ENCODE data around the gene TRAF3.

TRAF3 gene

DNA sequence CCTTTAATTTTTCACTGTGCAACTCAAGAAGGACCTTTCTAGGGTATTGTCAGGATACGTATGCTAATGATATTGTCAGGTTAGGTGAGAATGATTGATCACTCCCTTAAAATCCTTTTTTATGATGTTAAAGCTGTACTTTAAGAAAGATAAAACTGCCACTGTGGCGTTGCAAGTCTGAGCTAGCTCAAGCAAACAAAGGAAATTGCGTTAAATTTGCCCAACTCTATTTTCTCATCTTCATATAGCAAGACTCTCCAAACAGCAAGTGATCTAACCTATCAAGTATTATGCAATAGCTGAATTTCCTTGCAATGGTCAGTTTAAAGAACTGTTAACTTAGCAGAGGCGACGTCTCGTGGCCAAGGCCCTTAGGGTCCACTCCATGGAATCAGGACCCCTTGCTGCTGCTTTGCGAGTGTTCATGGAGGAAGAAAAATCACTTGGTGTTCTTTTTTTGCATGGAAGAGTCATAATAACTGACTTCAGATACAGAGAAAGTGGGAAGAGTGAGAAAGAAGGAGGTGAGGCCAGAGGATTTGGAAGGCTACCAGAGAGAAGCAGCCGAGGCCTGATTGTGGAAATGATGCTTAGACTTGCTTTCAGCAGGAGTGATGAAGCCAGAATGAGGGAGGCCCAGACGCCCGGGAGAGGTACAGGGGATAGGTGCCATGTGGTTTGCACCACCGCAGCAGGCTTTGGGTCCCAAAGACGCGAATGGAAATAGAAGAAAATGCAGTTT, 2.5 kb downstream of the TRAF3 start:
- H3K27ac ChIP-seq: no peak overlapping the region; the same call in 1 of the 2 replicates
- H3K79me2 ChIP-seq (ENCODE audit: insufficient read depth, low read depth): peaks cover 70% of the 10 kb centered on the region
- peak overlapping the region; percentile 98; the same call in 1 of the 2 replicates for H3K9ac ChIP-seq
- no peak overlapping the region for H2AFZ ChIP-seq (ENCODE audit: low read depth)
- H4K20me1 ChIP-seq (ENCODE audit: insufficient read depth): peaks cover 41% of the 10 kb centered on the region
- no peaks in the 10 kb centered on the region for H3K27me3 ChIP-seq (ENCODE audit: insufficient read depth, low read depth)
- TF ChIP-seq, protein P1, sequence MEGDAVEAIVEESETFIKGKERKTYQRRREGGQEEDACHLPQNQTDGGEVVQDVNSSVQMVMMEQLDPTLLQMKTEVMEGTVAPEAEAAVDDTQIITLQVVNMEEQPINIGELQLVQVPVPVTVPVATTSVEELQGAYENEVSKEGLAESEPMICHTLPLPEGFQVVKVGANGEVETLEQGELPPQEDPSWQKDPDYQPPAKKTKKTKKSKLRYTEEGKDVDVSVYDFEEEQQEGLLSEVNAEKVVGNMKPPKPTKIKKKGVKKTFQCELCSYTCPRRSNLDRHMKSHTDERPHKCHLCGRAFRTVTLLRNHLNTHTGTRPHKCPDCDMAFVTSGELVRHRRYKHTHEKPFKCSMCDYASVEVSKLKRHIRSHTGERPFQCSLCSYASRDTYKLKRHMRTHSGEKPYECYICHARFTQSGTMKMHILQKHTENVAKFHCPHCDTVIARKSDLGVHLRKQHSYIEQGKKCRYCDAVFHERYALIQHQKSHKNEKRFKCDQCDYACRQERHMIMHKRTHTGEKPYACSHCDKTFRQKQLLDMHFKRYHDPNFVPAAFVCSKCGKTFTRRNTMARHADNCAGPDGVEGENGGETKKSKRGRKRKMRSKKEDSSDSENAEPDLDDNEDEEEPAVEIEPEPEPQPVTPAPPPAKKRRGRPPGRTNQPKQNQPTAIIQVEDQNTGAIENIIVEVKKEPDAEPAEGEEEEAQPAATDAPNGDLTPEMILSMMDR (conservative IDR thresholded peaks at IDR 0.05; ENCODE audit: low read depth, low read length): no peak
- H3K36me3 ChIP-seq (ENCODE audit: insufficient read depth): no peaks in the 10 kb centered on the region
- H3K4me3 ChIP-seq (IDR thresholded peaks at IDR 0.05; ENCODE audit: insufficient read depth, low read depth, low read length): no peak overlapping the region
- H3K4me2 ChIP-seq: peak overlapping the region; percentile 92
- H3K4me1 ChIP-seq (ENCODE audit: low read depth, poor library complexity, severe bottlenecking): peaks cover 61% of the 10 kb centered on the region

DNA sequence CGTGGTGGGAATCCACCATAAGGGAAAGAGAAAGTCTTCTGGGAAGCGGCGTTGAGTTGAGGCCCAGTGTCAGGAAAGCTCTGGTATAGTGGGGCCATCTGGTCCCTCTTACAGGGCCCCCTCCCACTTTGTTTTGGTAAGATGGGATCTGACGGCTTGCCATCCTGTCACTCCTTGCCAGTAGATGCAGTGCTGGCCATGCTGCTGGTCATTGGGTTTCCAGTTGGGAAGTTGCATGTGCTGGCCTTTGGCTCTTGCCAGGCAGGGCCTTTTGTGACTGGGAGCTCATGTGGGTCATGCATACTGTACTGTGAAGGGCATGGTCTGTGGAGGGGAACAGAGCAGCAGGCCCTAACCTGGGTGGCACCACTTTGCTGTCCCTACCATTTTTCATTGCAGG, 3.8 kb downstream of the TRAF3 start:
- no peaks in the 10 kb centered on the region for H3K36me3 ChIP-seq (ENCODE audit: insufficient read depth)
- H4K20me1 ChIP-seq (ENCODE audit: insufficient read depth): peaks cover 41% of the 10 kb centered on the region
- H3K79me2 ChIP-seq (ENCODE audit: insufficient read depth, low read depth): peaks cover 83% of the 10 kb centered on the region
- no peak overlapping the region for H3K27ac ChIP-seq
- H3K4me2 ChIP-seq: peak overlapping the region; percentile 92; the same call in 1 of the 2 replicates
- no peaks in the 10 kb centered on the region for H3K27me3 ChIP-seq (ENCODE audit: insufficient read depth, low read depth)
- no peak overlapping the region for H3K9ac ChIP-seq
- H3K4me1 ChIP-seq (ENCODE audit: low read depth, poor library complexity, severe bottlenecking): peaks cover 60% of the 10 kb centered on the region
- TF ChIP-seq, protein P1 (conservative IDR thresholded peaks at IDR 0.05; ENCODE audit: low read depth, low read length): no peak
- no peak overlapping the region for H2AFZ ChIP-seq (ENCODE audit: low read depth)
- H3K4me3 ChIP-seq (IDR thresholded peaks at IDR 0.05; ENCODE audit: insufficient read depth, low read depth, low read length): no peak overlapping the region

DNA sequence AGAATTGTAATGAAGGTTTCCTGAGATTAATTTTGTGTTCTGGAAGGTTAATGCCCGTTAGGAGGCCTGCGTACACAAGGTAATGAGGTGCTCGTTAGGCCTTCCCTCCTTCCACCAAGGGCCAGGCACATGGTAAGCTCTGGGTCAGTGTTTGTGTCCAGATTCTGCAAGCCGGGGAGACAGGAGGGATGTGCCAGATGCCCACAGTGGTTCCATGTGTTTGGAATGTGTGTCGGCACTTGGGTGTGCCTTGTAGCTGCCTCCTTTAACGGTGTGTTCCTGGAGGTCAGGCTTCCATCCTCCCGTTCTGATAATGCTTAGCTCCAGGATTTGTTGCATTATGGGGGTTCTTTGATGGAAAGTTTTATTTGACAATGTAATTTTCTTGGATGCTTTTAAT, 5.7 kb downstream of the TRAF3 start:
- H3K9ac ChIP-seq: no peak overlapping the region
- TF ChIP-seq, protein P1 (conservative IDR thresholded peaks at IDR 0.05; ENCODE audit: low read depth, low read length): no peak
- peaks cover 41% of the 10 kb centered on the region for H4K20me1 ChIP-seq (ENCODE audit: insufficient read depth)

DNA sequence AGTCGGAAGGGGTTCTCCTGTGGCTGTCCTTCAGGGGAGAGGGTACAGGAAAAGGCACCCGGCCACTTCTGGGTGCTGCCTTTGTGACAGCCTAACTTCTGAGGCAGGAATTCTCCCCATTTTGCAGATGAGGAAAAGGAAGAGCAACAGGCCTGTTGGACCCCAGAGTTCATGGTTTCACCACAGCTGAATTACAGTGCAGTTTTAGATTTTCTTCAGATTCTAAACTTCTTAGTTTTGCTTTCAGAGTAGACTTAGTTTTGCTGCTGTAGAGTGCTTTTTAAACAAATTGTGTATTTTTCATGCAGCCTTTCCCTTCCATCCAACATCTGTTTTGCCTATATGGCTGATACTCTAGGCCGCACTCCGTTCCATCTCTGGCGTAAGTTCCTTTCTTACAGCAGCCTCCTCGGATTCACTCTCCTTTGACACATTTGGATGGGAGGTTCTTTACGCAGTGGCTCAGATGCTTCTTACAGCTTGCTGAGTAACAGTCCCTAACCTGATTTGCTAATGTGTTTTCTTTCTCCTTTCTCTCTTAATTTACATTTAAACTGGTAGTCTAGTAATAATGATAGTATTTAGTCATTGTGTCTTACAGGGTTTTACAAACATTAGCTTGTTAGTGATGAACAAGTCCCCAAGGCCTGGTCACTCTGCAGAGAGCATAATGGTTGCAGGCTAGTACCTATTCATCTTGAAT, 7.8 kb downstream of the TRAF3 start:
- H3K27me3 ChIP-seq (ENCODE audit: insufficient read depth, low read depth): no peaks in the 10 kb centered on the region
- no peak overlapping the region for H3K4me3 ChIP-seq (IDR thresholded peaks at IDR 0.05; ENCODE audit: insufficient read depth, low read depth, low read length)
- H2AFZ ChIP-seq (ENCODE audit: low read depth): no peak overlapping the region
- no peak overlapping the region for H3K27ac ChIP-seq
- no peaks in the 10 kb centered on the region for H3K36me3 ChIP-seq (ENCODE audit: insufficient read depth)
- no peak overlapping the region for H3K4me2 ChIP-seq
- TF ChIP-seq, protein P1 (conservative IDR thresholded peaks at IDR 0.05; ENCODE audit: low read depth, low read length): no peak
- no peak overlapping the region for H3K9ac ChIP-seq
- peaks cover 100% of the 10 kb centered on the region for H3K79me2 ChIP-seq (ENCODE audit: insufficient read depth, low read depth)
- peaks cover 34% of the 10 kb centered on the region for H4K20me1 ChIP-seq (ENCODE audit: insufficient read depth)
- peaks cover 45% of the 10 kb centered on the region for H3K4me1 ChIP-seq (ENCODE audit: low read depth, poor library complexity, severe bottlenecking)

More for the DNA sequence above, 5.7 kb downstream of the TRAF3 start:
- Histone ChIP-seq H3K4me2 (no peak overlapping the region), H2AFZ (ENCODE audit: low read depth) (no peak overlapping the region), H3K4me1 (ENCODE audit: low read depth, poor library complexity, severe bottlenecking) (peaks cover 53% of the 10 kb centered on the region), H3K4me3 (IDR thresholded peaks at IDR 0.05; ENCODE audit: insufficient read depth, low read depth, low read length) (no peak overlapping the region), H3K79me2 (ENCODE audit: insufficient read depth, low read depth) (peaks cover 100% of the 10 kb centered on the region), H3K27me3 (ENCODE audit: insufficient read depth, low read depth) (no peaks in the 10 kb centered on the region), H3K36me3 (ENCODE audit: insufficient read depth) (no peaks in the 10 kb centered on the region), H3K27ac (no peak overlapping the region)
